GM18505 (cell line): ENCODE results near the gene JAG1.

Experiments
- ATAC-seq: cut with Tn5 transposase; IDR thresholded peaks from one replicate; pipeline ENCODE4 v1.9.1; 2021; ENCODE audit not compliant: unreplicated experiment
- POLR2A ChIP-seq: IDR thresholded peaks from 4 replicates; pipeline ENCODE4 v1.6.1; 2011; ENCODE audit warnings: borderline replicate concordance; ENCODE audit not compliant: insufficient read depth, insufficient read length; ENCODE audit errors: extremely low read depth

The JAG1 gene

GRCh38 chr20:10639737-10640556 is 33.9 kb downstream of the JAG1 start:
- no peak for TF ChIP-seq POLR2A

GRCh38 chr20:10639077-10639736 is 34.6 kb downstream of the JAG1 start:
- TF ChIP-seq POLR2A, result no peak
- no peak for ATAC-seq

More at GRCh38 chr20:10639737-10640556, 33.9 kb downstream of the JAG1 start:
- no peak for ATAC-seq

- no peak for ATAC-seq
- TF ChIP-seq POLR2A, result no peak
Observed at GRCh38 chr20:10637563-10637962, 36.2 kb downstream of the JAG1 start.

GRCh38 chr20:10637031-10637559 is 36.7 kb downstream of the JAG1 start:
- no peak for ATAC-seq
- TF ChIP-seq POLR2A, result no peak

- no peak for ATAC-seq
- TF ChIP-seq POLR2A, result no peak
Observed at GRCh38 chr20:10636326-10636818, 37.4 kb downstream of the JAG1 start.

- TF ChIP-seq POLR2A, result no peak
- ATAC-seq, result no peak
Observed at GRCh38 chr20:10635476-10636208, 38.2 kb downstream of the JAG1 start.

- no peak for TF ChIP-seq POLR2A
- no peak for ATAC-seq
Observed at GRCh38 chr20:10634683-10635411, 39.0 kb downstream of the JAG1 start.

GRCh38 chr20:10634211-10634610 is 39.6 kb downstream of the JAG1 start:
- no peak for TF ChIP-seq POLR2A

GRCh38 chr20:10633718-10634117 is 40.1 kb downstream of the JAG1 start:
- TF ChIP-seq POLR2A, result no peak
- no peak for ATAC-seq

More at GRCh38 chr20:10634211-10634610, 39.6 kb downstream of the JAG1 start:
- no peak for ATAC-seq

- ATAC-seq, result no peak
- no peak for TF ChIP-seq POLR2A
Observed at GRCh38 chr20:10632721-10633509, 40.9 kb downstream of the JAG1 start.

- ATAC-seq, result no peak
- no peak for TF ChIP-seq POLR2A
Observed at GRCh38 chr20:10631126-10631525, 42.7 kb downstream of the JAG1 start.

- no peak for TF ChIP-seq POLR2A
- ATAC-seq, result no peak
Observed at GRCh38 chr20:10629946-10630650, 43.7 kb downstream of the JAG1 start.

- ATAC-seq, result no peak
- TF ChIP-seq POLR2A, result no peak
Observed at GRCh38 chr20:10626896-10627295, 46.9 kb downstream of the JAG1 start.
